HUES48 (cell line): Measurements from ENCODE around the gene ERCC6L.

Source experiments
- H3K27ac ChIP-seq: one replicate; pipeline ENCODE4 v1.7.0; 2013; ENCODE audit warnings: low read depth, low read length, inconsistent platforms
- H3K27me3 ChIP-seq: 2 replicates; pipeline ENCODE4 v1.6.1; 2013; ENCODE audit warnings: mild to moderate bottlenecking, low read length; ENCODE audit not compliant: control insufficient read depth, insufficient read depth
- H3K36me3 ChIP-seq: 2 replicates; pipeline ENCODE4 v1.6.1; 2013; ENCODE audit warnings: low read length; ENCODE audit not compliant: control insufficient read depth, insufficient read depth
- H3K4me1 ChIP-seq: 2 replicates; pipeline ENCODE4 v1.6.1; 2013; ENCODE audit warnings: mild to moderate bottlenecking, low read length; ENCODE audit not compliant: control insufficient read depth, insufficient read depth
- H3K4me3 ChIP-seq: 2 replicates; pipeline ENCODE4 v1.5.1; 2013; ENCODE audit warnings: mild to moderate bottlenecking, low read depth, low read length
- H3K9ac ChIP-seq: 2 replicates; pipeline ENCODE4 v1.6.1; 2013; ENCODE audit warnings: mild to moderate bottlenecking, low read depth, low read length, moderate library complexity
- H3K9me3 ChIP-seq: 2 replicates; pipeline ENCODE4 v1.6.1; 2013; ENCODE audit warnings: low read length; ENCODE audit not compliant: control insufficient read depth, insufficient read depth

Gene ERCC6L

GRCh38 chrX:72159769-72160168, 79.1 kb downstream of the ERCC6L start:
- Histone ChIP-seq H3K27me3 (no peaks in the 10 kb centered on the region), H3K4me3 (no peak overlapping the region), H3K36me3 (no peaks in the 10 kb centered on the region), H3K27ac (no peak overlapping the region), H3K9ac (no peak overlapping the region), H3K9me3 (peaks cover 24% of the 10 kb centered on the region), H3K4me1 (no peaks in the 10 kb centered on the region)

DNA sequence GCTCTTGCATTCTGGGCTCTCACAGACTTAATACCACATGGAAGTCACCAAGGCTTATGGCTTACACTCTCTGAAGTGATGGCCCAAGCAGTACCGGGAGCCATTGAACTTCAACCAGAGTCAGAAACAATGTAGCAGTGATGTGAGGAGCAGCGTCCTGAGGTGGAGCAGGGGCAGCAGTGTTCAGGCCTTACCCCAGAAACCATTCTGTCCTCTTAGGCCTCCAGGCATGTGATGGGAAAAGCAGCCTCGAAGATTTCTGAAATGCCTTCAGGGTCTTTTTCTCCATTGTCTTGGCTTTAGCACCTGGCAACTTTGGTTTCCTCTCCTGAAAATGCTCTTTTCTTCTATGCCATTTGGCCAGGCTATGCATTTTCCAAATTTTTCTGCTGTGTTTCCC, 80.1 kb downstream of the ERCC6L start:
- no peaks in the 10 kb centered on the region for H3K27me3 ChIP-seq
- peaks cover 24% of the 10 kb centered on the region for H3K9me3 ChIP-seq
- H3K9ac ChIP-seq, result no peak overlapping the region
- no peaks in the 10 kb centered on the region for H3K36me3 ChIP-seq
- H3K4me1 ChIP-seq, result no peaks in the 10 kb centered on the region
- no peak overlapping the region for H3K4me3 ChIP-seq
- no peak overlapping the region for H3K27ac ChIP-seq
